Lower leg skin (tissue), 4 donors: ENCODE data around the gene IL10. TPM values are rescaled to one million over a fixed set of nuclear protein-coding genes. Genes with fewer than 3 reads are reported as not detected.

Experiments used
- DNase-seq, 2 donors: peaks; one replicate each; pipeline ENCODE4 v3.0.0-alpha.2; 2019; ENCODE audit warnings: low spot score in 2 of 2
- H3K4me3 ChIP-seq: fragments of 200-600 bp; sonication (generic); 2 replicates; pipeline ENCODE4 v1.5.1; 2017; ENCODE audit warnings: mild to moderate bottlenecking, low read depth; ENCODE audit not compliant: poor library complexity, severe bottlenecking
- CTCF ChIP-seq, 3 donors: fragments of 450-650 bp; IDR thresholded peaks; one replicate each; pipeline ENCODE4 v1.5.1; 2016; ENCODE audit warnings: antibody characterized with exemption in 3 of 3, mild to moderate bottlenecking in 3 of 3, moderate library complexity in 2 of 3
- POLR2A ChIP-seq, 2 donors: fragments of 450-650 bp; IDR thresholded peaks; one replicate each; pipeline ENCODE4 v1.6.1; 2016 to 2017; ENCODE audit warnings: antibody characterized with exemption in 2 of 2, mild to moderate bottlenecking in 1 of 2, moderate library complexity in 1 of 2
- WGBS, 2 donors: methylation state at CpG; one replicate each; pipeline ENCODE4 v1.1.5; 2018; 5-methylcytosine and 5-hydroxymethylcytosine counted together
- intact Hi-C: fragments of 100-400 bp; cut with DNase I; formaldehyde crosslinking; loops from one replicate; pipeline ENCODE4 v1.15.0; 2023; ENCODE audit warnings: low total_unique reads
- total RNA-seq, 4 donors: library from RNA; depleted of rRNA; stranded (reverse); fragments of >200 nt; gene quantifications; one replicate each; pipeline ENCODE4 v1.1.0, GENCODE V29; 2016

IL10 gene
- total RNA-seq, 4 donors from 2014 or later: 0.32 to 0.72 TPM; not detected in 2

DNA sequence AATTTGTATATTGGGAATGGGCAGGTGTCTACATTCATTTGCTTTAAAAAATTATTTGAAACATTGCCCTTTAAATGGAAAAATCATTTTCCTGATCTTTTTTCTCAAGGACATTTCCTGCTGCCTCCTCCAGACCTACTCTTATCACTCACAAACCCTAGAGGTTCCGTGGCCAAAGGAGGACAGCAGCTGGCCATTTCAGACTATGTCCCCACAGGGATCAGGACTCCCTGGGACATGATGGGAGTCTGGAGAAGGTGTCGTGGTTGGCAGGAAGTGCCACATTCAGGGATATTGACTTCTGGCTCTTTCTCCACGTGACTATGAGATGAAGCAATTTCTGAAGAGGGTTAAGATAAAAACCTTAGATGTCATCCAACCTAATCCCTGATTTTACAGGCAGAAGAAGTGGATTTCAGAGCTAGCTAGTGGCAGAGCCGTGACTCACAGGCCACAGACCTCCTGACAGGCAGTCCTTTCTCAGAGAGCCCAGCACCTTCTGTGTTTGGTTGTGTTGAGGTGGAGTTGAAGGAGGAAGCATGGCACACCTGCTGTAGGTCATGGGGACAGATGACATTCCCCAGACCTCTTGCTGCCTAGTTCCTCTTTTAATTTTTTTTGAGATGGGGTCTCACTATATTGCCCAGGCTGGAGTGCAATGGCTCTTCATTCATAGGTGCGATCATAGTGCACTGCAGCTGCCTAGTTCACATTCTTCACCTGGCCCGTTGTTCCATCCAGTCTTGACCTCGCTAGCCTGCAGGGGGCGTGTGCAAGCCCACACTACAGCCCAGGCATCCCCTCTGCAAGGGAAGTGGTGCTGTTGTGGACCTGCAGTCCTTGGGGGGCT, 25.5 kb upstream of the IL10 start:
- TF ChIP-seq POLR2A (IDR thresholded peaks at IDR 0.05) (no peak), CTCF (IDR thresholded peaks at IDR 0.05) (no peak)
- H3K4me3 ChIP-seq: no peak overlapping the region
- no peak for DNase-seq
- intact Hi-C loops: no loop called here
- 57 to 68% methylated on average over 8 of the region's 8 CpGs for WGBS, 2 donors

DNA sequence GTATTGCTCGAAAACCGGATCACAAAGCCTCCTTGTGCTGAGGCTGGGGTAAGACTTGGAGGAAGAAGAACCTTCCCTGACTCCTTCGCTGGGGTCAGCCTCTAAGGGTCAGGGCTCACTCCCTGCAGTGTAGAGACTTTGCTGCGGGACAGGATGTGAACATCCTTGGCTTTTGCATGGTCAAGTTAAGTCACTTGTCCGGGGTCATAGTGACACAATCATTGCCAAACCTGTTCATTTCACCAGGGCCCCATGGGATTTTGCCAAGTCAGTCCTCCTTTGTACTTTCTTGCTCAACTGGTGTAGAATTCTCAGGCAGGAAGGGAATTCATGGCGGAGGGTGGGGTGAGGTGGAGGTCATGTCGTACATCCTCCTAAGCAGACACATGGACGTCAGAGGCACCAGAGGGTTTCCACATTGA, 24.7 kb upstream of the IL10 start:
- intact Hi-C loops: no loop called here
- H3K4me3 ChIP-seq: no peak overlapping the region
- DNase-seq: no peak
- no peak for TF ChIP-seq CTCF (IDR thresholded peaks at IDR 0.05)
- TF ChIP-seq POLR2A (IDR thresholded peaks at IDR 0.05): no peak
- WGBS, 2 donors: 92 to 94% methylated on average over 8 of the region's 8 CpGs

- H3K4me3 ChIP-seq: no peak overlapping the region
- no peak for DNase-seq
- TF ChIP-seq CTCF (IDR thresholded peaks at IDR 0.05): no peak
- no peak for TF ChIP-seq POLR2A (IDR thresholded peaks at IDR 0.05)
- WGBS, 2 donors: 71 to 74% methylated on average over 3 of the region's 3 CpGs
- intact Hi-C loops: no loop called here
These were observed 23.8 kb upstream of the IL10 start for GRCh38 chr1:206796116-206796515.

- no peak for TF ChIP-seq POLR2A (IDR thresholded peaks at IDR 0.05)
- TF ChIP-seq CTCF (IDR thresholded peaks at IDR 0.05): no peak
- DNase-seq: no peak
- WGBS, 2 donors: 93 to 95% methylated on average over 11 of the region's 11 CpGs
- no peak overlapping the region for H3K4me3 ChIP-seq
- intact Hi-C loops: no loop called here
These were observed 22.1 kb upstream of the IL10 start for GRCh38 chr1:206794294-206794908.

DNA sequence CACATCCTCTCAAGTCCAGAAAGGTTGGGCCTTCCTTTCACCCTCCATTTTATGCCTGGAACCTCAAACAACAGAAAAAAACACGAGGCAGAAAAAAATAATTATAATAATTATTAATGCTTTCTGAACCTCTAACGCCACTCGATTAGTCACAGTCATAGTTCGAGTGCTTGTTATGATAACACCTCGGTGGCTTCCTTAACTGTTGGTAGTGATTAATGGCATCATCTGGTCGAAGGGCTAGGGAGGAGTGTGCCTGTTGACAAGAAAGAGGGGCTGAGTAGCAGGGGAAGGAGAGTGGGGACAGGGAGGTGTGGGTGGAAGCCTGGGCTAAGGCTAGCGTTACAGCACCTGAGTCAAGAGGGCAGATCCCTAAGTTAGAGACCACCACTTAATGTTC, 21.3 kb upstream of the IL10 start:
- intact Hi-C loops: no loop called here
- H3K4me3 ChIP-seq: no peak overlapping the region
- TF ChIP-seq CTCF (IDR thresholded peaks at IDR 0.05): no peak
- TF ChIP-seq POLR2A (IDR thresholded peaks at IDR 0.05): no peak
- no peak for DNase-seq
- WGBS, 2 donors: 84 to 85% methylated on average over 7 of the region's 7 CpGs
